Fibroblast of villous mesenchyme (primary cell): ENCODE measurements around the gene COL4A2. TPM values are rescaled to one million over a fixed set of nuclear protein-coding genes. Genes with fewer than 3 reads are reported as not detected.

Source experiments
- DNase-seq: peaks from one replicate; pipeline ENCODE4 v3.0.0-alpha.2; 2010; ENCODE audit warnings: low read depth
- H3K4me3 ChIP-seq: 2 replicates; pipeline ENCODE4 v1.5.1; 2011; ENCODE audit warnings: low read depth, mild to moderate bottlenecking, low read length
- total RNA-seq: library from RNA; depleted of rRNA; stranded (reverse); fragments of >200 nt; gene quantifications from 2 replicates; pipeline ENCODE4 v1.2.3, GENCODE V29; 2012
- TF ChIP-seq, protein P1 (sequence below): IDR thresholded peaks from 2 replicates; pipeline ENCODE4 v1.5.1; 2012; ENCODE audit warnings: low read depth, mild to moderate bottlenecking, low read length; ENCODE audit not compliant: insufficient read depth

The COL4A2 gene
- total RNA-seq, 1 donor: 756 TPM

DNA sequence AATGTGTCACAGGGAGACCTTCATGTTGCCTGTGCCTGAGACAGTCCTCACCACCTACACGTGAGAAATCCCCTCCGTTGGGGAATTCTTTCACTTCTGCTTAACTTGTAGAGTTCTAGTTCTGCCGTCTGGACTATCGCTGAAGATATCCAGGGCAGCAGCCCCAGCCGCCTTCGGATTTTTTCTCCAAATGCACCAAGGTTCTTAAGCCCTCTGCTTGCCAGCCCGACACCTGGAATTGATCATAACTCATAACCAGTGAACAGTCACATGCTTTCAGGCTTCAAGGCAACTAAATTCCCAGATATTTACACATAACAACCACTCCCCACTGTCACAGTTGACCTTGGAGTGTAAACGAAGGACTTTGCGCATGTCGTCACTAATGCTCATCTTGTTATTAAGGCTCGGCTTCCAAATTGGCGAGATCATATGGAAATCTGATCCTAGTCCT, 140.0 kb downstream of the COL4A2 start:
- DNase-seq: peak; percentile 83
- H3K4me3 ChIP-seq: no peak overlapping the region
- TF ChIP-seq, protein P1, sequence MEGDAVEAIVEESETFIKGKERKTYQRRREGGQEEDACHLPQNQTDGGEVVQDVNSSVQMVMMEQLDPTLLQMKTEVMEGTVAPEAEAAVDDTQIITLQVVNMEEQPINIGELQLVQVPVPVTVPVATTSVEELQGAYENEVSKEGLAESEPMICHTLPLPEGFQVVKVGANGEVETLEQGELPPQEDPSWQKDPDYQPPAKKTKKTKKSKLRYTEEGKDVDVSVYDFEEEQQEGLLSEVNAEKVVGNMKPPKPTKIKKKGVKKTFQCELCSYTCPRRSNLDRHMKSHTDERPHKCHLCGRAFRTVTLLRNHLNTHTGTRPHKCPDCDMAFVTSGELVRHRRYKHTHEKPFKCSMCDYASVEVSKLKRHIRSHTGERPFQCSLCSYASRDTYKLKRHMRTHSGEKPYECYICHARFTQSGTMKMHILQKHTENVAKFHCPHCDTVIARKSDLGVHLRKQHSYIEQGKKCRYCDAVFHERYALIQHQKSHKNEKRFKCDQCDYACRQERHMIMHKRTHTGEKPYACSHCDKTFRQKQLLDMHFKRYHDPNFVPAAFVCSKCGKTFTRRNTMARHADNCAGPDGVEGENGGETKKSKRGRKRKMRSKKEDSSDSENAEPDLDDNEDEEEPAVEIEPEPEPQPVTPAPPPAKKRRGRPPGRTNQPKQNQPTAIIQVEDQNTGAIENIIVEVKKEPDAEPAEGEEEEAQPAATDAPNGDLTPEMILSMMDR: no peak

DNA sequence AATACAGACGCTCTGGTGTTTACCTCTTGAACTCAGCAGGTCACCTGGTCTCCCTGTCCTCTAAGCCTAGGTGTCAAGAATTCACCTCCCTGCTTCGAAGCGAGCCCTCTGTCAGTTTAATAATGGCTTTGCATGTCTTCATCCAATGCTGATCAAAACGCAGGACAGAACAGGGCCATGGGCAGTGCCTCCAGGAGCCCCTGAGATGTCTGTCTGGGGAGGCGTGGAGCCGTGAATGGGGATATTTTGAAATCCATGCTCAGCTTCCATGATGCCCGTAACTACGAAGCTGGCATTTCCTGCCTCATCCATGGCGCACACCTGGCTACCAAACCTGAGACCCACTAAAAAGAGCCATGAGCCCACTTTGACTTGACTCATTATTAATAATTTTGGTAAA, 140.7 kb downstream of the COL4A2 start:
- TF ChIP-seq, protein P1: no peak
- H3K4me3 ChIP-seq: no peak overlapping the region
- DNase-seq: no peak

DNA sequence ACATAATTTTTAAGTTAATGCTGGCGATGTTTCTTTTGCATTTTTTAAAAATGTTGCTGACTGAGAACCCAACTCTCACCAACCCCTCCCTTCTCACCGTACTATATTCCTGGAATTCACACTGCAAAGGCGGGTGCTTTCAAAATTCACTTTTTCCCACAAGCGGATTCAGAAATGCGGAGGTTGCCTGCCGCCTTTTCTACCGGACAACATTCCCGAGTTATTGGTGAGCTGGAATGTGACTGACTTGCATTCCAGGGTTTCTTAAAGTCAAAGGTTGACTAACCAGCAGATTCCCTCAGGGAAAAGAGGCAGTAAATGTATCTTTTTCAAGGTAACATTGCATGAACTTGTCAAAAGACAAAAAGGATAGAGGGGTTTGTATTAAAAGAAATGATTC, 141.1 kb downstream of the COL4A2 start:
- TF ChIP-seq, protein P1: no peak
- DNase-seq: peak; percentile 84
- H3K4me3 ChIP-seq: no peak overlapping the region

DNA sequence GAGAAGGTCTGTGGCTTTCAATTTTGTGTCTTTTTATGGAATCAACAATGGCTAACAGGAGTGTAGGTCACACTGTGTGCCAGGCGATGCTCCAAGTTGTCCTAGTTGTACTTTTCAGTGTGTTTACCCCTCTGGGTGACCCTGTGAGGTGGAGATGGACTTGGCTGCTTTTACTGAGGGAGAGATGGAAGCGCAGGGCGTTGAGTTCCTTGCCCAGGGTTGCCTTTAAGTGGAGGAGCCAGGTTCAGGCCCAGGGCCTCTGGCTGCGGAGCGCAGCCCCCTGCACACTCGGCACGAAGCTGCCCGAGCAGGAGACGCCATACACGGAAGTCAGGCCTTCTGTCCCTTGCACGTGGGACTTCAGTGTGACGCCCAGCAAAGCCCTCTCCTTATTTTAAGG, 141.6 kb downstream of the COL4A2 start:
- DNase-seq: no peak
- H3K4me3 ChIP-seq: no peak overlapping the region
- TF ChIP-seq, protein P1: no peak

DNA sequence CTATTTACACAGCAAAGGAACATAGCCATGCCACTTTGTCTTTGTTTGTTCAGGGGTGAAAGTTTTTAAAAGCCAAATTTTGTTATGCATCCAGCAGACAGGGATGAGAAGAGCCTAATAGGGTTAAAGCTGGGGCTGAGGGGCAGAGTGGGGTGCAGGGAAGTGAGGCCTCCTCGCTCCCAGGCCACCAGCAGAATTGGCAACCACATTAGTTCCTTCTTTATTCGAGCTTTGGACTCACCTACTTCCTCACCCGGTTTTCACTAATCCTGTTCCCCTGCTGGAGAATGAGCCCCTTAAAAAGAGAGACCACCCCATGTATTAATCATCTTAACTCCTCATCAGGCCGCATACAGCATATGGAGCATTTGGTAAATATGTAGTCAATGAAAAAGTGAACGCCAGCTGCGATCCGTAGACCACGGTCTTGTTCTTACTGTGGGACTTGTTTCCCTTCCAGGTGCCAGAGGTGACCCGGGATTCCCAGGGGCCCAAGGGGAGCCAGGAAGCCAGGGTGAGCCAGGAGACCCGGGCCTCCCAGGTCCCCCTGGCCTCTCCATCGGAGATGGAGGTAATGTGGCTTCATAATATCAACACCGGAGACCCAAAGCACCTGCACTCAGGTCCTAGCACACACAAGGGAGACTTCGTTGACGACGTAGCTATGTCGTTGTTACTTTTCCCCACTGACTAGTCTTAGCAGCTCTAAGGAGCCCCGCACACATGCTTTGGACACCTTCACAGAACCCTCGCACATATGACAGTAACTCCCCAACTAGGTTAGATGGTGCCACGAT, 142.3 kb downstream of the COL4A2 start:
- DNase-seq: no peak
- TF ChIP-seq, protein P1: no peak
- no peak overlapping the region for H3K4me3 ChIP-seq

DNA sequence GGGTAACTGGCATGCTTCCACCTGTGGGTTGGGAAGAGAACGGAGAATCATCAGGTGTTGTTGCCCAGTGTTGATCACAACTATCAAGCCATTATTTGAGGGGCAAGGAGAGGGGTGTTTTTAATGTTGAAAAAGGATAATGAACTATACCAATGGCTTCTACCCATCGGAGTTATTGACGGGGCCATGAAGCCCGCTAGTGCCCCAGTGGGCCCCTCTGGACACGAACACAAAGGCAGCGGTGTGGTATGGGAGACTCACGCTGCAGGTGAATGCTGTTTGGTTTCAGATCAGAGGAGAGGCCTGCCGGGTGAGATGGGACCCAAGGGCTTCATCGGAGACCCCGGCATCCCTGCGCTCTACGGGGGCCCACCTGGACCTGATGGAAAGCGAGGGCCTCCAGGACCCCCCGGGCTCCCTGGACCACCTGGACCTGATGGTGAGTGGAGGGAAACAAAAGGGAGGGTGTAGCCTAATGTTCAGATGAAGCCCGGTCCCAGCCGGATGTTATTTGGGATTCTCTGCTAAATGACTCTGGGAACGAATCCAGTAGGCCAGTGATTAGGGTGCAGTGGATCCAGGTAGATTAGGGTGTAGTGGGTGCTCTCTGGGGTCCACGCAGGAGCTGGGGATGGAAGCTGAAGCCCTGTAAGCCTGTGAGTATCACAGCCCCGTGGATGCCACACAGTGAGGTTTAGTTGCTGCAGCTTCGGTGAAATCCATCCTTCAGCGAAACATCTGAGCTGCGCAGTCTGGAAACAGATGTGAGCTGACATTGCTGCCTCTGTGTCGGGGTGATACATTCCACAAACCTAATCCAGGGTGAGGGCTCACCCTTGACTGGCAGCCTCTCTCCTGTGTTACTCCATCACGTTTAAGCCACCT, 143.2 kb downstream of the COL4A2 start:
- H3K4me3 ChIP-seq: no peak overlapping the region
- TF ChIP-seq, protein P1: no peak
- DNase-seq: no peak
